GM19351 (cell line): ENCODE results near the gene HES4.
"Not testable (repeated sequence)": the region's sequence is repeated elsewhere in the genome, so short reads cannot be mapped to it uniquely, and the experiment has no call there.

Experiments
- ATAC-seq: cut with Tn5 transposase; IDR thresholded peaks from one replicate; pipeline ENCODE4 v1.9.1; 2021; ENCODE audit warnings: mild to moderate bottlenecking, moderate library complexity; ENCODE audit not compliant: unreplicated experiment

The HES4 gene

DNA sequence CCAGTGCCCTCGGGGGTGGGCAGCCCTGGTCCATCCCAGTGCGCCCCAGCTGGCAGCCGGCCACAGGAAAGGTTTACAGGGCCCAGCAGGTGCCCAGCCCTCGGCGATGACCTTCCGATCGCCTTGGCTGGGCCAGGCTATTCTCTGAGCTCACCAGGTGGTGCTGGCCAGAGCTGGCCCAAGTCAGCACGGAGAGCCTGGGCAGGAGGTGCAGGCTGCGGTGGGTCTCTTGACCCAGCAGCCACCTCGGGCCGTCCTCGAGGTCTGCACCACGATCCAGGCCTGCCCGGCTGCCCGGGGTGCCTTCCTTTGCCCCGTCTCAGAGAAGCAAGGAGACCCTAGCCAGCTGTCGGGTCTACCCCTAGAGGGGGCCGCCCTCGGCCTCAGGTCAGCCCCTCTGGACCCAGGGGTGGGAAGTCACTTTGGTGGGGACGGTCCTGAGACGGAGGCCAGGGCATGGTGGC, 18.4 kb downstream of the HES4 start:
- no peak for ATAC-seq

- no peak for ATAC-seq
Measured at GRCh38 chr1:980602-981395, 19.1 kb downstream of the HES4 start.

GRCh38 chr1:980137-980571, 19.7 kb downstream of the HES4 start:
- no peak for ATAC-seq

DNA sequence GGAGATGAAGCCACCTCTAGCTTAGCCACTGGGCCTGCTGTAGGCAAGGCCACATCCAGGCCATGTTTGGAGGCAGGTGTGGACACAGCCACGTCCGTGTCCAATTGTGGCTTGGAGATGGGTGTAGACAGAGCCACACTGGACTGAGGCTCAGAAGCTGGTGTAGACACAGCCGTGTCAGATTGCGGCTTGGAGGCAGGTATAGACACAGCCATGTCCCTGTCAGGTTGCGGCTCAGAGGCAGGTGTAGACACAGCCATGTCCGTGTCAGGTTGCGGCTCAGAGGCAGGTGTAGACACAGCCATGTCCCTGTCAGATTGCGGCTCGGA, 20.2 kb downstream of the HES4 start:
- ATAC-seq: no peak

- no peak for ATAC-seq
Measured at GRCh38 chr1:978835-979743, 20.8 kb downstream of the HES4 start.

DNA sequence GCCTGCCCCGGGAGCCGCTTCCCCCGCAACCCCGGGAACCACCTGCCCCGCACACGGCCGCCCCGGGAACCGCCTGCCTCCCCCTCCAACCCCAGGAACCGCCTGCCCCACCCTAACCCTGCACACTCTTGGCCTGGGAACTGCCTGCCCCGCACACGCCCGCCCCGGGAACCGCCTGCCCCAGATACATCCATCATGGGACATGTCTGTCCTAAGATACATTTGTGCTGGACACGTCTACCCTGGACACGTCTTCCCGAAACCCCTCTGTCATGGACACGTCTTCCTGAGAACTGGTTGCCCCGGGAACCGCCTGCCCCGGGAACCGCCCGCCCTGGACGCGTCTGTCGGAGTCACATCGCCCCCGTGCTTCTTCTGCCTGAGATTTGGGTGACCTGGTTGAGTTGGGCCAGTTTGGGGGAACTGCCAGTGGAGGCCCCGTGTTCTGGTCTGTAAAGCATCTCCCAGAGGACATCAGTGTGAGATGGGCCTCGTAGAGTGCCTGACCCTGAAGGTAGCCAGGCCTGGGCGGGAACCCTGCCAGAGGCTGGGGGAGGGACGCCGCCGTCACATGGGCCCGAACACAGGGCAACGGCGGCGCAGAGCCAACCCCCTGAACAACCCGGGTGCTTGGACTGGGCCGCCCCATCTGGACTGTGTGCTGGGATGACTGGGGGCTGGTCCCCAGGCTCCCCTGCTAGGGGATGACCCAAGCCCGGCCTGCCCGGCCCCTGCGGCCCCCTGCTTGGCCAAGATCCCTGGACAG, 21.6 kb downstream of the HES4 start:
- ATAC-seq: no peak

DNA sequence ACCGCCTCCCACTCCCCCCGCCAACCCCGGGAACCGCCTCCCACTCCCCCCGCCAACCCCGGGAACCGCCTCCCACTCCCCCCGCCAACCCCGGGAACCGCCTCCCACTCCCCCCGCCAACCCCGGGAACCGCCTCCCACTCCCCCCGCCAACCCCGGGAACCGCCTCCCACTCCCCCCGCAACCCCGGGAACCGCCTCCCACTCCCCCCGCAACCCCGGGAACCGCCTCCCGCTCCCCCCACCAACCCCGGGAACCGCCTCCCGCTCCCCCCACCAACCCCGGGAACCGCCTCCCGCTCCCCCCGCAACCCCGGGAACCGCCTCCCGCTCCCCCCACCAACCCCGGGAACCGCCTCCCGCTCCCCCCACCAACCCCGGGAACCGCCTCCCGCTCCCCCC, 23.1 kb downstream of the HES4 start:
- not testable (repeated sequence) for ATAC-seq

DNA sequence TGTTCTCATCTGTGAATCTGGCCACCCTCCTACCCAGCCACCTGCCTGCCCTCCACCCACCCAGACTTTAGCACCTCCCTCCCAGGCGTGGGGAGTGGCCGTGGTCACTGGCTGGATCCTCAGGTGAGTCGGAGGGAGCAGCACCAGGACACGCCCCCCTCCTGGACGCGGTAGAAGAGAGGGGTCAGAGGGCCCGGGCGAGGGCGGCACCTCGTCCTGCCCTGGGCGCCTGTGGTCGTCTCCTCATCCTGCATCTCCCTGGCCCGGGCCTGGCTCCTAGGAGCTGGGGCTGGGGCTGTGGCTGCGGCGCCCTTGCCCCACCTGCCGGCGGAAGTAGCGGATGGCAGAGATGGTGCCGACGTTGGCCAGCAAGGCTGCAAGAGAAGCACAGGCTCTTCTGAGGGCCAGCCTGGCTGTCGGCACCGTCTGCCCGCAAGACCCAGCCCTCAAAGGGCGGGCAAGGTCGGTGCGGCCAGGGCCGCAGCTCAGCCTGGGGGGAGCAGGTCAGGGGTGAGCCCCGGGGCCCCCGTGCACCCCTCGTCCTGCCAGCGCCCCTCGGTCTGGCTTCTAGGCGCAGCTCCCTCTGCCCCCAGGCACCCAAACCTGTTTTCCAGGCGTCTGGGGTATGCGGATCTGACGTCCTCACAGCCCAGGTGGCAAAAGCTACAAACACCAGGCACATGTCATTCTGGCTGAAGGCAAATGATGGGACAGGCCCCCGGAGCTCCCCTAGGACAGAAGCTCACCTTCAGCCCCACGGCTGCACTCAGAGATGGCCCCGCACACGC, 23.8 kb downstream of the HES4 start:
- no peak for ATAC-seq

- no peak for ATAC-seq
Measured at GRCh38 chr1:975365-975764, 24.5 kb downstream of the HES4 start.

DNA sequence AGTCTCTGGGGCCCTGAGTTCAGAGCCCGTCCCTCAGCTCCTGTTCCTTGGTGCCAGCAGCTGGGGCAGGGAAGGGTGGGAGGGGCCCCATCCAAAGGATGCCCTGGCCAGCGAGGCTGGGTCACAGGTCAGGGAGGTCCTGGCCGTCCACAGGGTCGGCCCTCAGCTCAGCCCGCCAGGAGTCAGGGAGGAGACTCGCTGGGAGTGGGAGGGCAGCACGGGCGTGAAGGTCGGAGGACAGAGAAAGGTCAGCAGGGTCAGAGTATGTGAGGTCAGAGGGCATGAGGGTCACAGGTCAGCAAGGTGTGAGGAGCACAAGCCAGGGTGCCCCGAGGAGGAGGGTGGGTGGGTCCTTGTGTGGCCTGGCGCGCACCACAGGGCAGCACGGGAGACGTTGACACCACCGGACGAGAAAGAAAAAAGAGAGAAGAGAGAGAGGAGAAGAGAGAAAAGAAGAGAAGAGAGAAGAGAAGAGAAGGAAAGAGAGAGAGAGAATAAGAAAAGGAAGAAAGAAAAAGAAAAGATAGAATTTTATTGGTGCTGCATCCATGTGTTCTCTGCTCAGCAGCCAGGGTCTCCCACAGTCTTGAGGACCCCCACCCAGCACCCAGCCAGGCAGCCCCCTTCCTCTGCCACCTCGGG, 25.1 kb downstream of the HES4 start:
- no peak for ATAC-seq

DNA sequence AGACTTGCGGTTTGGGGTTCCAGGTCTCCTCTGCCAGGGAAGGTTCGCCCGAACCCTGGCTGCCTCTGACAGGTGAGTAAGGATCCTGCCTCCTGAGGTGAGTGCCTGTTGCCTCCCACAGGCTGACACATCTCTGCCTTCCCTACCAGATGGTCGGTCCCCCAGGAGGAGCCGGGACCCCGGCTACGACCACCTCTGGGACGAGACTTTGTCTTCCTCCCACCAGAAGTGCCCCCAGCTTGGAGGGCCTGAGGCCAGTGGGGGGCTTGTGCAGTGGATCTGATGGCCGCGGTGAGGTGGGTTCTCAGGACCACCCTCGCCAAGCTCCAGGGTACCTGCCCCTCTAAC, 25.6 kb downstream of the HES4 start:
- ATAC-seq: no peak

DNA sequence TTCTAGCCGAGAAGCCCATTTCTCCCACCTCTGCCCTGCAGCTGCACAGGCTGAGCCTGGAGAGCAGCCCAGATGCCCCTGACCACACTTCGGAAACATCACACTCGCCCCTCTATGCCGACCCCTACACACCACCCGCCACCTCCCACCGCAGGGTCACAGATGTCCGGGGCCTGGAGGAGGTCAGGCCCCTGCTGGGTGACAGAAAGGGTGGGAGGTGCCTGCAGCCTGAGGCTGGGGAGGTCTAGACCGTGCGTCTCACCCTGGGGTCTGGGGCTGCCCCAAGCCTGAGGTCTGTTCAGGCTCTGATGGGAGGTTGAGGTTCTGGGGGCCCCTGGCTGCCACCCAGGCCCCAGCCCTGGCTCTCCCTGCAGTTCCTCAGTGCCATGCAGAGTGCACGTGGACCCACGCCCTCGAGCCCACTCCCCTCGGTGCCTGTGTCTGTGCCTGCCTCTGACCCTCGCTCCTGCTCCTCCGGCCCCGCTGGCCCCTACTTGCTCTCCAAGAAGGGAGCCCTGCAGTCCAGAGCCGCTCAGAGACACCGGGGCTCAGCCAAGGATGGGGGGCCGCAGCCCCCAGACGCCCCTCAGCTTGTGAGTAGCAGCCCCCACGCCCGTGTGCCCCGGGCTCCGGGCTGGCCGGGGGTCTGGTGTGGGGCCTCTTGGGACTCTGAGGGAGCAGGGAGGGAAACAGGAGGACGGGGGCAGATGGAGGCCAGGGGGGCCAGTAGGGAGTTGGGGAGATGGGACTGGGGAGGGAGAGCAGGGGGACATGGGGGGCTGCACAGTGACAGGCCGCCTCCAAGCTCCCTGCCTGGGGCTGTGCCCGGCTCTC, 26.2 kb downstream of the HES4 start:
- no peak for ATAC-seq

DNA sequence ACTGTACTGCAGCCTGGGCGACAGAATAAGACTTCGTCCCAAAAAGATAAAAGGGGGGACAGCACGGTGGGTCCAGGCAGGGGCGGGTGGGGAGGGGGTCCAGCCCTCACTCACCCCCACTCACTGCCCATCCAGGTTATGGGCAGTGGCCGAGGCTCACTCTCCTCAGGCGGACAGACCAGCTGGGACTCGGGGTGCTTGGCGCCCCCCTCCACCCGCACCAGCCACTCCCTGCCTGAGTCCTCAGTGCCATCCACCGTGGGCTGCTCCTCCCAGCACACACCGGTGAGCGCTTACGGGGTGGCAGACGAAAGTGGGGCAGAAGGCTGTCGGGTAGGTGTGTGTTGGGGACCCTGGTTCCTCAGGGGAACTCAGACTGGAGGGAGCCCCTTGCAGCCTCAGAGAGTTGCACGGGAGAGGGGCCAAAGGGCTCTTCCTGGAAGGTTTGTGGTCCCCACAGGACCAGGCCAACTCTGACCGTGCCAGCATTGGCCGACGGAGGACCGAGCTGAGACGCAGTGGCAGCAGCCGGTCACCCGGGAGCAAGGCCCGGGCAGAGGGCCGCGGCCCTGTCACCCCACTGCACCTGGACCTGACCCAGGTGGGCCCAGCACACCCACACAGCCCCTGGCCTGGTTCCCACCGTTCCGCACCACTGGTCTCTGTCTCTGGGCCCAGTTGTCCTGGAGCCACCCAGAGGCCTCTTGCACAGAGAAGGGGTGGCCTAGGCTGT, 27.0 kb downstream of the HES4 start:
- ATAC-seq: no peak

DNA sequence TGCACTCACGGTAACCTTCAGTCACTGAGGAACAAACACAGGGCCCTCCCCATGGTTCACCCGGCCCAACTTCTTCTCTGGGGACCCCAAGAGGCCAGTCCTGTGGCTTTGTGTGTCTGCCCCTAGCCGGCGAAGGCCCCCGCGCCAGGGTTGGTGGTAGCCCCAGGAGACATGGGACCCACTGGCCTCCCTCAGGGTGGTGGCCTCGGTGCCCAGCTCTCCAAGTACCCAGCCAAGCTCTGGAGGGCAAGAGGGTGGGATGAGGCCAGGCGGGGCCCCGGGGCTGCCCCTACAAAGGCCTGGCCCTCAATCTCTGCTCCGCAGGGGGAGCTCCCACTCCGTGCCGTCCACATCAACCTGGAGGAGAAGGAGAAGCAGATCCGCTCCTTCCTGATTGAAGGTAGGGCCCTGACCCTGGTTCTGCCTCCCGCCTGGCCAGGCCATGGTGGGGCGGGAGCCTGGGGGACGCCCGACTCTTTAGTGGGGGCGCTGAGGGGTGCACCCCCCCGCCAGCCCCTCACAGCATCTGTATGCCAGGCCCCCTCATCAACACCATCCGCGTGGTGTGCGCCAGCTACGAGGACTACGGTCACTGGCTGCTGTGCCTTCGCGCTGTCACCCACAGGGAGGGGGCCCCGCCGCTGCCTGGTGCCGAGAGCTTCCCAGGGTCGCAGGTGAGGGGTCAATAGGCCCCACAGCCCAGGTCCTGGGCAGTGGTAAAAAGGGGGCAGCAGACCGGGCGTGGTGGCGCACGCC, 28.0 kb downstream of the HES4 start:
- ATAC-seq: no peak

DNA sequence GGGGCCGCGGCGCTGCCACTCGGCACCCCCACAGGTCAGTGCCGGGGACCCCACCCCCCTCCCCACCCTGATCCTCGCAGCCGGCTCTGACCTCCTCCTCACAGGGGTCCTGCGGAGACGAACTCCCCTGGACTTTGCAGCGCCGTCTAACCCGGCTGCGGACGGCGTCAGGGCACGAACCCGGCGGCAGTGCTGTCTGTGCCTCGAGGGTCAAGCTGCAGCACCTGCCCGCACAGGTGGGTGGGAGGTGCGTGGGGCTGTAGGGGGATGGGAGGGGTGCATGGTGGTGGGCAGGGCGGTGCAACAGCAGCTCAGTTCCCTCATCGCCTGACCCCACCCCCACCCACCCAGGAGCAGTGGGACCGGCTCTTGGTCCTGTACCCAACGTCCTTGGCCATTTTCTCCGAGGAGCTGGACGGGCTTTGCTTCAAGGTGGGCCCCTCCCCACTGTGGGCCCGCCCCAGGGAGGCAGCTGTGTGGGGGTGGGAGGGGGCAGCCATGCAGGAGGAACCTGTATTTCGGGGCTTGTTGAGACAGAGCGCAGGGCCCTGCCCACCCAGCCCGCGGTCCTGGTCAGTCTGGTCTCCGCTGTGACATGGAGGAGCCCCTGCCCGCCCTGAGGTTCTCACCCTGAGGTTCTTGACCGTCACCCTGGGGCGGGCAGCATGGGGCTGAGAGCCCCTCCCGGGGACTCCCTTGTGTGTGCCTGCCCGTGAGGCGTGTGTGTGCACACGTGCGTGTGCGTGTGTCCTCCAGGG, 28.7 kb downstream of the HES4 start:
- ATAC-seq: no peak

- ATAC-seq: no peak
Measured at GRCh38 chr1:970242-970972, 29.5 kb downstream of the HES4 start.
